Measurements from ENCODE around the gene TTC7B. TPM values are rescaled to one million over a fixed set of nuclear protein-coding genes. Genes with fewer than 3 reads are reported as not detected.
"Not testable (repeated sequence)": the region's sequence is repeated elsewhere in the genome, so short reads cannot be mapped to it uniquely, and the experiment has no call there.

TTC7B gene
- total and polyA plus RNA-seq, 2 experiments from 2014 or later = 5.2 to 28.2 TPM

DNA sequence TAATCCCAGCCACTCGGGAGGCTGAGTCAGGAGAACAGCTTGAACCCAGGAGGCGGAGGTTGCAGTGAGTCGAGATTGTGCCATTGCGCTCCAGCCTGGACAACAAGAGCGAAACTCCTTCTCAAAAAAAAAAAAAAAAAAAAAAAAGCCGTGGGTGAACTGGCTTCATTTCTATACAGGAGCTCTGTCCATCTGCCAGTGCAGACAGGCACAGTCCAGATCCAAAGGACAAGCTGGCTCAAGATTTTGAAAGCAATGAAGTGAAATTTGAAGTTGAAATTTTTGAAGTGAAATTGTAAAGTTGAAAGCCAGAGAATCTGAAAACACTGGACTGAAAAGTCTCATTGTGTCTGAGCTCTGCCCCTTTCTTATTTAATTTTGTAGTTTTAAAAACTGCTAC, 284.7 kb downstream of the TTC7B start:
- no peaks in the 10 kb centered on the region for H3K36me3 ChIP-seq (ENCODE audit: low read depth)

DNA sequence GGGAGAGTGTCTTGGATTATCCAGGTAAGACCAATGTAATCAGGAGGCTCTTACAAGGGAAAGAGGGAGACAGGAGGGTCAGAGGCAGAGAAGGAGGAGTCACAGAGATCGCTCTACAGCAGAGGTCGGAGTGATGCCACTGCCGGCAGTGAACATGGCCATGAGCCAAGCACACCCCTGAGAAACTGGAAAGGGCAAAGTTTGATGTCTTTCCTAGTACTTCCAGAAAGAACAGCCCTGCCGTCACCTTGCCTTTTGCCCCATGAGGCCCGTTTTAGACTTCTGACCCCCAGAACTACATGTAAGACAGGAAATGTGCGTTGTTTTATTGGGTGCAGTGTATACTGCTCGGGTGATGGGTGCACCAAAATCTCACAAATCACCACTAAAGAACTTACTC, 285.7 kb downstream of the TTC7B start:
- WGBS, 2 experiments (ENCODE audit: low coverage in 1 of 2, low lambda C conversion rate in 2 of 2, missing lambda C conversion rate in 2 of 2) = 73 to 78% methylated on average over 7 of the region's 7 CpGs
- H3K4me2 ChIP-seq (ENCODE audit: unreplicated experiment) = no peak overlapping the region
- no peaks in the 10 kb centered on the region for H3K36me3 ChIP-seq (ENCODE audit: low read depth)
- H3K79me2 ChIP-seq (ENCODE audit: insufficient read depth) = no peaks in the 10 kb centered on the region
- in situ Hi-C loops (cut with MboI) = no loop called here
- TF ChIP-seq EZH2 (IDR thresholded peaks at IDR 0.05; ENCODE audit: insufficient read depth, poor library complexity, severe bottlenecking) = no peak
- TF ChIP-seq EZH2phosphoT487 (IDR thresholded peaks at IDR 0.05; ENCODE audit: insufficient read depth, low read depth) = no peak
- no peak overlapping the region for H3K4me3 ChIP-seq
- H2AFZ ChIP-seq = no peak overlapping the region
- H3K4me1 ChIP-seq (ENCODE audit: insufficient read depth) = no peaks in the 10 kb centered on the region
- DNase-seq = no peak
- no peaks in the 10 kb centered on the region for H3F3A ChIP-seq (ENCODE audit: insufficient read depth)
- no peaks in the 10 kb centered on the region for H4K20me1 ChIP-seq (ENCODE audit: insufficient read depth)
- H3K9ac ChIP-seq = no peak overlapping the region
- no peaks in the 10 kb centered on the region for H3K9me2 ChIP-seq (ENCODE audit: insufficient read depth)
- H3K9me3 ChIP-seq (ENCODE audit: low read depth) = no peaks in the 10 kb centered on the region
- no peaks in the 10 kb centered on the region for H3K27me3 ChIP-seq (replicated peaks; ENCODE audit: insufficient read depth)
- no peak overlapping the region for H3K27ac ChIP-seq

More for the DNA sequence above, 284.7 kb downstream of the TTC7B start:
- Histone ChIP-seq H3K4me3 (no peak overlapping the region), H3K27ac (no peak overlapping the region), H3K9ac (no peak overlapping the region), H3K4me2 (ENCODE audit: unreplicated experiment) (no peak overlapping the region), H3F3A (ENCODE audit: insufficient read depth) (no peaks in the 10 kb centered on the region), H3K9me3 (ENCODE audit: low read depth) (no peaks in the 10 kb centered on the region), H3K27me3 (replicated peaks; ENCODE audit: insufficient read depth) (no peaks in the 10 kb centered on the region), H3K4me1 (ENCODE audit: insufficient read depth) (no peaks in the 10 kb centered on the region), H3K79me2 (ENCODE audit: insufficient read depth) (no peaks in the 10 kb centered on the region), H4K20me1 (ENCODE audit: insufficient read depth) (no peaks in the 10 kb centered on the region), H2AFZ (no peak overlapping the region), H3K9me2 (ENCODE audit: insufficient read depth) (no peaks in the 10 kb centered on the region)
- no peak for DNase-seq
- 84 to 85% methylated on average over 6 of the region's 6 CpGs for WGBS, 2 experiments (ENCODE audit: low coverage in 1 of 2, low lambda C conversion rate in 2 of 2, missing lambda C conversion rate in 2 of 2)
- in situ Hi-C loops (cut with MboI) = no loop called here
- TF ChIP-seq EZH2 (IDR thresholded peaks at IDR 0.05; ENCODE audit: insufficient read depth, poor library complexity, severe bottlenecking) (no peak), EZH2phosphoT487 (IDR thresholded peaks at IDR 0.05; ENCODE audit: insufficient read depth, low read depth) (no peak)

DNA sequence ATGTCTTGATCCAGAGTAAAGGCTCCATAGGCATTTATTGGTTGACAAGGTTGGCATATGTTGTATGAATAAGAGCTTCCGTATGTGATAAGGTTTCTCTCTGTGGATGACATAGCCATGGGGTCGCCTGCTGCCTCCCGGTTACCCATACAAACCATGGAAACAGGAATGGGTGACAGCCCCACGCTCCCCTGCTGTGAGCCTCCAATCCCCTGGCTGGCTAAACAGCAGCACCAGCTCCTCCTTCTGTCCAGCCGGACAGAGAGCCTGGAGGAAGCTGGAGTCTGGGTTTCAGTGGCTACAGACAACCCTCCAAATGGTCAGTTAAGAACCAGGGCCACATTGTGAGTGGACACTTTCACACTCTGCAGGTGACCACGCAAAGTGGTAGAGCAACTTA, 288.3 kb downstream of the TTC7B start:
- DNase-seq = no peak
- peaks cover 5% of the 10 kb centered on the region; the same call in 1 of the 2 replicates for H3K4me1 ChIP-seq (ENCODE audit: insufficient read depth)
- no peak overlapping the region for H3K27ac ChIP-seq
- no peaks in the 10 kb centered on the region for H3K9me2 ChIP-seq (ENCODE audit: insufficient read depth)
- H3K79me2 ChIP-seq (ENCODE audit: insufficient read depth) = no peaks in the 10 kb centered on the region
- H3K4me3 ChIP-seq = no peak overlapping the region
- no peaks in the 10 kb centered on the region for H3K9me3 ChIP-seq (ENCODE audit: low read depth)
- no peak for TF ChIP-seq EZH2phosphoT487 (IDR thresholded peaks at IDR 0.05; ENCODE audit: insufficient read depth, low read depth)
- no peak for TF ChIP-seq EZH2 (IDR thresholded peaks at IDR 0.05; ENCODE audit: insufficient read depth, poor library complexity, severe bottlenecking)
- WGBS, 2 experiments (ENCODE audit: low coverage in 1 of 2, low lambda C conversion rate in 2 of 2, missing lambda C conversion rate in 2 of 2) = 80 to 85% methylated on average over 6 of the region's 6 CpGs
- in situ Hi-C loops (cut with MboI) = no loop called here
- no peaks in the 10 kb centered on the region for H3F3A ChIP-seq (ENCODE audit: insufficient read depth)
- H3K4me2 ChIP-seq (ENCODE audit: unreplicated experiment) = no peak overlapping the region
- no peaks in the 10 kb centered on the region for H4K20me1 ChIP-seq (ENCODE audit: insufficient read depth)
- no peak overlapping the region for H3K9ac ChIP-seq
- no peak overlapping the region for H2AFZ ChIP-seq
- H3K36me3 ChIP-seq (ENCODE audit: low read depth) = no peaks in the 10 kb centered on the region
- no peaks in the 10 kb centered on the region for H3K27me3 ChIP-seq (replicated peaks; ENCODE audit: insufficient read depth)

DNA sequence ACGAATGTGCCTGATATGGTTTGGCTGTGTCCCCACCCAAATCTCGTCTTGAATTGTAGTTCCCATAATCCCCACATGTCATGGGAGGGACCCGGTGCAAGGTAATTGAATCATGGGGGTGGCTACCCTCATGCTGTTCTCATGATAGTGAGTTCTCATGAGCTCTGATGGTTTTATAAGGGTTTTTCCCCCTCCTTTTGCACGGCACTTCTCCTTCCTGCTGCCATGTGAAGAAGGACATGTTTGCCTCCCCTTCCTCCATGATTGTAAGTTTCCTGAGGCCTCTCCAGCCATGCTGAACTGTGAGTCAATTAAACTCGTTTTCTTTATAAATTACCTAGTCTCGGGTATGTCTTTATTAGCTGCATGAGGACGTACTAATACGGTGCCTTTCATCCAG, 289.7 kb downstream of the TTC7B start:
- H3K79me2 ChIP-seq (ENCODE audit: insufficient read depth); H3K9me3 ChIP-seq (ENCODE audit: low read depth); H3K4me1 ChIP-seq (ENCODE audit: insufficient read depth); H2AFZ ChIP-seq; H3K4me2 ChIP-seq (ENCODE audit: unreplicated experiment); in situ Hi-C loops (cut with MboI); H3K4me3 ChIP-seq; H3K27me3 ChIP-seq (replicated peaks; ENCODE audit: insufficient read depth); H3K9ac ChIP-seq; H3K27ac ChIP-seq; H3F3A ChIP-seq (ENCODE audit: insufficient read depth); H3K36me3 ChIP-seq (ENCODE audit: low read depth); H4K20me1 ChIP-seq (ENCODE audit: insufficient read depth); DNase-seq; H3K9me2 ChIP-seq (ENCODE audit: insufficient read depth): not testable (repeated sequence)
- 67 to 68% methylated on average over 8 of the region's 8 CpGs for WGBS, 2 experiments (ENCODE audit: low coverage in 1 of 2, low lambda C conversion rate in 2 of 2, missing lambda C conversion rate in 2 of 2)

DNA sequence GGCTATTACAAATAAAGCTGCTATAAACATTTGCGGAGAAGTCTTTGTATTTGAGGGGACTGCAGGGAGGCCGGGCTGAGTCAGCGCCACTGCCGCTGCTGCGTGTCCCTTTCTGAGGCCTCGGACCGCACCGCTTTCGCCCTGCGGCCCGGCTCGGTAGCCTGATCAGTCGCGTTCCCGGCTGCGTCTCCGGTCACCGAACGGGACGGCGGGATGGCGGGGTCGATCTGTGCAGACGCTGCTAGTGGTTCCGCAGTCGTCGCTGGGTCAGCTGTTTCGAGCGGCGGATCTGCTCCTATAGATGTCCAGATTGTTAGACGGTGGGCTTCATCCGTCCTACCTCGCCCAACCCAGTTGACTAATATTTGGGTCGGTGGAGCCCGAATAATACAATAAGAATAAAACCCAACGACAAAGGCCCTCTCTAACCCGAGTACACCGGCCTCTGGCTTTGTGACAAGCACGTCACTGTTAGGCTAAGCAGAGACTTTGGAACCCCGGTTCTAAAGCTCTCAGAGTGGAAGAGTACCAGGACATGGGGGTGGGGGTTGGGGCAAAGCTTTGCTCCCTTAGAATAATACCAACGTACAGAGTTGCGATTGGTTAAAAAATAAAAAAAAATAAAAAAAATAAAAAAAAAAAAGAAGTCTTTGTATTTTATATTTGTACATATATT, 290.7 kb downstream of the TTC7B start:
- H3K27me3 ChIP-seq (replicated peaks; ENCODE audit: insufficient read depth); H3F3A ChIP-seq (ENCODE audit: insufficient read depth); DNase-seq; H3K9me2 ChIP-seq (ENCODE audit: insufficient read depth); H3K36me3 ChIP-seq (ENCODE audit: low read depth); H3K4me1 ChIP-seq (ENCODE audit: insufficient read depth); H2AFZ ChIP-seq; H3K27ac ChIP-seq; H3K9ac ChIP-seq; H3K4me2 ChIP-seq (ENCODE audit: unreplicated experiment); H4K20me1 ChIP-seq (ENCODE audit: insufficient read depth); H3K79me2 ChIP-seq (ENCODE audit: insufficient read depth); in situ Hi-C loops (cut with MboI); H3K4me3 ChIP-seq; H3K9me3 ChIP-seq (ENCODE audit: low read depth): not testable (repeated sequence)
- 54 to 65% methylated on average over 25 to 31 of the region's 42 CpGs for WGBS, 2 experiments (ENCODE audit: low coverage in 1 of 2, low lambda C conversion rate in 2 of 2, missing lambda C conversion rate in 2 of 2)
